Esophagus squamous epithelium (tissue), 4 donors: ENCODE data around the gene PLEKHA6.

Experiments used
- CTCF ChIP-seq, 6 experiments: fragments of 450-650 bp in 4 of 6; fragments of 200-600 bp in 2 of 6; sonication (generic) in 2 of 6; IDR thresholded peaks; one replicate each; pipeline ENCODE4 v1.5.1; 2016 to 2019; ENCODE audit warnings: antibody characterized with exemption in 6 of 6, mild to moderate bottlenecking in 4 of 6, moderate library complexity in 4 of 6
- POLR2A ChIP-seq, 4 donors: fragments of 450-650 bp; IDR thresholded peaks; one replicate each; pipeline ENCODE4 v1.6.1; 2017; ENCODE audit warnings: antibody characterized with exemption in 4 of 4, mild to moderate bottlenecking in 4 of 4, moderate library complexity in 3 of 4

GRCh38 chr1:204320382-204320804 lies 39.3 kb downstream of the PLEKHA6 start:
- TF ChIP-seq POLR2A (IDR thresholded peaks at IDR 0.05), result no peak
- TF ChIP-seq CTCF (IDR thresholded peaks at IDR 0.05), result no peak
